NOMO-1 treated with dmso at 0.1 percent for 144 hours (cell line): Measurements from ENCODE around the gene TSSK6.
"Not testable (repeated sequence)": the region's sequence is repeated elsewhere in the genome, so short reads cannot be mapped to it uniquely, and the experiment has no call there.

Source experiments
- DNase-seq: peaks from one replicate; lab custom pipeline; 2025; ENCODE audit not compliant: unreplicated experiment; lab: John Stamatoyannopoulos, UW

TSSK6 gene

DNA sequence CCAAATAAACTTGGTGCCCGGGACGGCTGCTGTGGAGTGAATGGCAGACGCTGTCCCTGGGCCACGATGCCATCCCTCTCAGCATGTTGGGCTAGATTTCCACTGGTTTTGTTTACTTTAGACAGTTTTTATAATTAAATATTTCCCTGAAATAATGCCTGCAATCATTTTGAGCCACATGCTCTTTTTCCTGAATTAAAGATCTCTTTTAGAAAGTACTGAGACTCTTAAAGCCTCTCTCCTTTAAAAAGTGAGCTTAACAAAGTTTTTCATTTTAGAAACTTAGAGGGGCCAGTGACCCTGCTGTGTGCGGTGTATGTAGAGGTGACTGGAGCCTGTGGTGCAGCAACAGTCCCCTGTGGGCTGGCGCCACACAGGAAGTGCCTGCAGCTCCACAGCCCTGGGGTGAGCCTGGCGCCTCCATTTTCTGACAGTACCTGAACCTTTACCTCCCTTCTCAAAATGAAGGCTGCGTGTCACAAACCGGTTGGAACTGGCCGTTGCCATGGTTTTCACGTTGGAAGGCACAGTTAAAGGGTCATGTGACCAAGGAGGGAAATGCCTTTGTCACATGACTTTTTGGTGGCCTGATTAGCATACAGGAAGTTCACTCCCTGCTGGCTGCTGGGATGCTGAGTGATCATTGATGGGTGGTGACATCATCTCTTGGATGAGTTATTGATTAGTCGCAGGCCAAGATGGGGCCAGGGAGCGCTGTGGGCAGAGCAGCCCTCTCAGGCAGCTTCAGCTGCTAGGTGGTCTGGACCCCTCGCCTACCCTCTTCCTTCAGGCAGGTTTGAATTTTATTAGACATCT lies 26.3 kb downstream of the TSSK6 start:
- DNase-seq: peak; percentile 66

DNA sequence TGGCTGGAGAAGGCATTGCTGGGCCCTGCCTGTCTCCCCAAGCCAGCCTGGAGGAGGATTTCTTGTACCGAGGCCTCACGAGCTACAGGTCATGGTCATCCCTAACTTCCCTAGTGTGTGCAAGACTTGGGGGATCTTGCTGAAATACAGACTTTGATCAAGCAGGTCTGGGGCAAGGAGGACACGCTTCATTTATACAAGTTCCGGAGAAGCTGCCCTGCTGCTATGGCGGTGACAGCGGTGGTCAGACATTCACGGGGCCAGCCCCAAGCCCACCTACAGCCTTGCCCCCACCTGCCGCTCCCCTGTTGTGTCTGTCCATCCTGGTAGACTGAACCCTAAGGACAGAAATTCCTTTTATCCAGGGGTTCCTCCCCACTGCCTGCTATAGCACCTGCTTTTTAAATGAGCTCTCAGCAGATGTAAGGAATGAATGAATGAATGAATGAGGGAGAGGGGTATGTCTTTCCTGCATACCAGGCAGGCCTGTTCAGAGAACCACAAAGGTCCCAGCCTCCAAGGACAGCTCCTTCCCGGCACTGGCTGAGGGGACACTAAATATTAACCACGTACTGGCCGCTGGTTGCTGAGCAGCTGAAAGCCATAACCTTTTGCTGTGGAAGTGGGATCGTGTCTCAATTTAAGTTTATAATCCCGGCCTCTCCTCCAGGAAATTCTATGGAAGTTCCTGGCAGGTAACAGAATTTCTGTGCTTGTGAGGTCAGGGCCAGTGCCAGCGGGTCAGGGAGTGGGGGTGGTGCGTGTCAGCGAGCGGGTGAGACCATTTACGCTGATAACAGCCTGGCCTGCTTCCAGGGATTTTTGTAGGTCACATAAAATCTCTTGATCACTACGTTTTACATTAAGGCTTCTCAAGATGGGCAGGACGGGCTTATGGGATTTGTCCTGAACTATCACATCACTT lies 27.1 kb downstream of the TSSK6 start:
- DNase-seq: no peak

DNA sequence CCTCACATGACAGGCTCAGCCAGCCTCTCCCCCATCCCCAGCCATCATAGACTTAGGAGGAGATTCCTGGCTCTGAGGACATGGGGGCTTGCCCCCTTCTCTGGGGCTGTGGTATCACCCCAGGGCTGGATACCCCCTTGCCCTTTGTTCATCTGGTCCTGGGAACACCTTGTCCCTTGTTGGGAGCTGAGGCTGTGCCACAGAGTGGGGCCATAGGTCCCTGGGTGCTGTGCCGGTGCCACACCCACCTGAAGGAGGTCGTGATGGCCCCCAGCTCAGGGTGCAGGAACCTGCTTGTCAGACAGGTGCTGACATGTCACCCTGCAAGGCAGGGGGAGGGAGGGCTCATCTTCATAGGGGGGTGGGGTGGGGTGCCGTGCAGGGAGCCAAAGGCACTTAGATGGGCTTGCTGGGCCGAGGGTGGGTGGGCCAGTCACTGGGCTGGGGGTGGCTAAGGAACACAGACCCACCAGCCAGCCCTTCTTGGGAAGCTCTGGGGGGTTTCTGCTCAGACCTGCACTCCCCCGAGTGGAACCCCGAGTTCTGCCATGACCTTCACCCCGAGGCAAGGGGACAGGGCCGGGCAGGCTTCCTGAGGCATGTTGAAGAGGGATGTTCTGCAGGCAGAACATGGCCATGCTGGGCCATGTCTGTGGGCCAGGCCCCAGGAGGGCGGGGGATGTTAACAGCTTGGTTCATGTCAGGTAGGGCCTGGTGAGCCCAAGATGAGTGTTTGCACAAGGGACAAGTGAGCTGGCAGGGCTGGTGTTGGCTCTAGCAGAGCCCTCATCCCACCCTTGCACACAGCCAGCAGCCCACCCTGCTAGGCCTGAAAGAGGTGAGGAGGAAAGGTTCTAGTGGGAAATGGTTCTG lies 28.0 kb downstream of the TSSK6 start:
- no peak for DNase-seq

DNA sequence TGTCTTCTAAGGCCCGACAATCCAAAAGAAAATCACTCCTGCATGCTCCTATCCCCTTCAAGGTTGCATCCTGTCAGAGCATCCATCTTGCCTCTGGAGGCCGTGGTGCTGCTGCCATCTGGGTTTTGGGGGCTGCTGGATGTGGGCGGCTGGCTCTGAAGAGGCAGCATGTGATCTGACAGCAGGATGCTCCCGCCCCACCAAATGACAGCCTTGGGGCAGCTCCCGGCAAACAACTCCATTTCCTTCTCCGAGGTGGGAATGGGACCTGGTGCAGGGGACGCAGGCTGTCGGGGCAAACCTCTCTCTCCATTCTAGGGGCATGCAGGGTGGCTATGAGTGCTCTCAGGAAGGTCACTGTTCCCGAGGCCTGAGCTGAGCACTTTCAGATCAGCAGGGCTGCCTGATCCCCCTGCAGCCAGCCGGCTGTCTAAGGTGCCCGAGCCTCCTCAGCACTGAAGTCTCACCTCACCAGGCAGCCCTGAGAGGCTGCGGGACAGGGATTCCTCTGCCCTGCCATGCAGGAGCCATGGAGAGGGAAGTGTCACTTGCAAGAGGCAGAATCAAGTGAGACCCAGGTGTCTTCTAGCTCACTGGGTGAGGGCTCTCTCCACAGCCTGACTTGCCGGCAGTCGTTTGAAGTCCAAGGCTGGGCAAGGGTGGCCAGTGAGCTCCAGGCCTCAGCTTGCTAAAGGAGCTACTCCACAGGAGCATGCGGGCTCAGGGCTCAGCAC lies 28.8 kb downstream of the TSSK6 start:
- DNase-seq: no peak

DNA sequence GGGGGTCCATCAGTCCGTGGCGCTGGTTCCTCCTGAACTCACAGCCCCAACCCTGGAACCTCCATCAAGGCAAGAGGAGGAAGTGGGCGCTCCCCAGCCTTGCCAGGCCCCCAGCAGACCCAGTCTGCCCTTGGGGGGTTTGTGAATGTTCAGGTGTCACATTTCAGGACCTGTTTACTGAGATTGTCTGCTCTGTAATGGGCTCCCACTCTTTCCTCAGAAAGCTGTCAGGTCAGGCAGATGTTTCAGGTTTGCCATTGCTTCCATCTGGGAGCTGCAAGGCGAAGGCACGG lies 29.4 kb downstream of the TSSK6 start:
- DNase-seq: no peak

DNA sequence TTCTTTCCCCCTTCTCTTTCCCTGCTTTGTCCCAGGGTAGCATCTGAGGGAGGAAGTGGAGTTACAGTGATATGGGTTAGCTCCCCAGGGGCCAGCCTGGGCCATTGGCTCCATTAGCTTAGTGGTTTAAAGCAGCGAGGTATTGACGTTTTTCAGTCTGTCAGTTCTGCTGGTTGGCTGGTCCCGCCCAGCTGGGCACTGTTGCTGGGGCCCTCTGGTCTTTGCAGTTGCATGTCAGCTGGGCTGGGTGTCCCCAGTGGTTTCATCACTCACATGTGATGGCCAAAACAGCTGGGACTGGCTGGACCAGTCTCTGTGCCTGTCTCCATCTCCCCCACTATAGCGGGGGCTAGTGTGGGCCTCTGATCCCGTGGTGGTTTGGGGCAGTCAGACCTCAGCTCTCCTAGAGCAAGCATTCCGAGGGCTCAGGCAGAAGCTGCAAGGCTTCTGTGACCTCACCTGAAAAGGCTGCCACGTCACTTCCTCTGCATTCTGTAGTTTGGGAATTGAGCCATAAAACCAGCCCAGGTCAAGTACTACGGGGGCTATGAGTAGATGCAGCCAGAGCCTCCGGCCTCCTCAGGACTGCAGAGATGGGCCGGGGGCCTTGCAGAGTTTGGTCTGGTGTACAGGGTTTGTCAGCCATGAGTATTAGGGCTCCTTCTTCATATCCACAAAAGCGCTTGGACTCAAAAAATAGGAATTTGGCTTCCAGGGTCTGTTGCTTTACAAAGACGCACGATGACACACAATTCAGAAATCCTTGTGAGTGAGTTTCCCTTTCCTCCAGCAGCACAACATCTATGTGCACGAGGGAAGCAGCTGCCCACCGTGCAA lies 30.0 kb downstream of the TSSK6 start:
- no peak for DNase-seq

DNA sequence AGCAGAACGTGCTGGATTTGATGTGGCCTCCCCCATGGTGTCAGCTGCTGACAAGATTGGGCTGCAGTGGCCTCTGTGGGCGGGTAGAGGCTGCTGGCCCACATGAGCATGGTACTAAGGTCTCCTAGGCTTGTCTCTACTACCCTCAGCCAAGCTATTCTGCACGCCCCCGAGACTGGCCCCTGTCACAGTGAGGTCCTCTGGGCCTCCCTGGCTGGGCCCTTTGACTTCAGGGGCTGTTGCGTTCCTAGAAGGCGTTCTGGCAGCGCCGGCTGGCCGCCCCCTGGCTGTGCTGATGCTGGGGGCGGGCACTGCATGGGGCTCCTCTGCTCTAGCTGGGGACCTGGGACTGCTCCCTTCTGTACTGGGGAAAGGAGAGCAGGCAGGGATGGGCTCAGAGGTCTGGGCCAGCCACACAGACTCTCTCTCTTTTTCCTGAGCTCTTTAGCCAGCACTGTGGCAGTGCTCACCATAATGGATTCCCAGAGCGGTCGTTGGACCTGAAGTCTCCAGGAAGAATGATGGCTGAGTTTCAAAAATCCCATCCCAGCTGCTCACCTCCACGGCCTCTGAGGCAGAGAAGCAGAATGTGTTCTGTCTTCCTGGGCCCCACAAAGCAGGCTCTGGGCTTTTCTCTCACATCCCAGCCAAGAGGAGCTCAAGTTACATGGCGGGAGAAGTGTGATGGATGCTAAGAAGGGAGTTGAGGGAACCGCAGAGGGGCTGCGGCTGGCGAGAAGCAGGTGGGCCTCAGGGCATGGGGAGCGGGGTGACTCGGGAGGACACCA lies 32.3 kb downstream of the TSSK6 start:
- DNase-seq: no peak

DNA sequence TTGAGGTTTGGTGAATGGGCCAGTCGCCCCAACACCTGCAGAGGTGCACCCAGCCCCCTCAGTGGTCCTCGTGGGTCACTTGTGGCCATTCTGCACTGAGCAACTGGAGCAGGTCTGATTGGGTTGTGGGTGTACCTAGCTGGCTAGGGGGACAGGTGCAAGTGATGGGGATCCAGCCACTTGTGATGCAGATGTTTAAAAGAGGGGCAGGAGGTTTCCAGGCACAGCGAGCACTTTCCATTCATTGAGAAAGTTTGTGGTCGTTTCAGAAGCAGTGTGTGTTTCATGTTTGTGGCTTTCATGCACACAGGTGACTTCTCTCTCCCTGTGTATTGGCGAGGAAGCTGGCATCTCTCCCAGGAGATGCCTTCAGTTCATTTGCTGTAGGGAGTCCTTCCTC lies 34.7 kb downstream of the TSSK6 start:
- no peak for DNase-seq

DNA sequence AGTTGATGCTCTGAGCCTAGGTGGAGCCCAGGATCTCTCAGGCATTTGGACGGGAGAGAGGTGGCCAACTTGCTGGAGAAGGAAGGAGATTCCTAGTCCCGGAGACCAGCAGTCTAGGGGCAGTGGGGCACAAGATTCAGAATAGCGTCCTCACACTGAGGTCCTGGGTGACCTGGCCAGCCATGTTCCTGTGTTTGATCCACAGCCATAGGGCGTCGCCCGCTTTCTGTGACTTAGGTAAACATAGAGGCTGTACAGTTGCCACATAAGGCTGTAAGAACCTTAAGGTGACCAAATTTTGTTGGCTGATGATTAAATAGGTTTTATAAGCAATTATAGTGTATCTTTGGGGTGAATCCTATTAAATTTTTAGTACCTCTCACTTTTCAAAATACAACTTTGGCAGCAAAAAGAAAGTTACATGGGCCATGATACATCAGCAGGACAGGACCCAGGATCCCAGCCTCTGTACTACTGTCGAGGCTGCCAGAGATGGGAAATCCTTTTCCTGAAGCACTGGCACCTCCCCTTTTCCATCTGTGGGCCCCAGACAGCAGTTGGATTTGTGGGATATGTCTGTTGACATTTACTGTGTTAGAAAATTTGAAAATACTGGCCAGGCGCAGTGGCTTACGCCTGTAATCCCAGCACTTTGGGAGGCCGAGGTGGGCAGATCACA lies 37.5 kb downstream of the TSSK6 start:
- DNase-seq: no peak

DNA sequence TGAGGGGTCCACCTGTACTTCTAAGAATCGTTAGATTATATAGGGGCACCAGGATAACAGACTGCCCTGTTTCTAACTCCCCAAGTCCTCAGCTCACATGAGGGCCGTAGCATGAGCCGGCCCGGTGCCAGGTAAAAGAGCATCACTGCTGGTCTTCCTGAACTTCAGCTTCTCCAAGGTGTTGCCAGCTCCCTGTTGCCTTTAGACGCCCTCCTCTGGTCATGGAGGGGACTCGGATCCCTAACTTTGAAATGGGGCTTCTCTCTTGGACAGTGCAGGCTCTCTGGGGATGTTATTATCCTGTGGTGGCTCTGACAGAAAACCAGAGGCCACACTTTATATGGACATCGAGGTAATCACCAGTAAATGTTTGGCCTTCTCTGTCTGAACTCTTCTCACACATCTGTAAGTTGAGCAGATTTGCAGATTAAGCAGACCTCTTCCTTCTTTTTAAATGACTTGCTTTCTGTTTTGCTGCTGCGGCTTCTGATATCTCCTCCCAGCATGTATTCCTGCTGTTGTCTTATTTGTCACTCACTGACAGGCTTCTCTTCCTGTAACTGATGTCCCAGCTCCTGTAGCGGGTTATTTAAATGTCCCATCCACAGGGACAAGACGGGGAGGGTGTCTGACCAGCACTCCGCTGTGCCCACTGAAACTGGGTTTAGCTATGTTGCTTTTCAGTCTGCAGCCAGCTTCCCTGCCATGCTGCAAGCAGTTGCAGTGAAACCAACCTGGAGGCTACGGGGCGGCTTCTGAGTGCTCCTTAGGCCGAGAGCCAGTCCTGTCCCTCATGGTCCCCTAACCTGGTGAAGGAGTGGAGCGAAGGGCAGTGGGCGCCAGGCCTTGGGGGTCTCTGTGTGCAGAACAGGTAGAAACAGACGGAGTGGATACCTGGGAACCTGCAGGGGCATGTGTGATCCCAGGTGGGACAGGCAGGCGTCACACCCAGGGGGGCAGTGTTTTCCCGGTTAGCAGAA lies 39.2 kb downstream of the TSSK6 start:
- no peak for DNase-seq

DNA sequence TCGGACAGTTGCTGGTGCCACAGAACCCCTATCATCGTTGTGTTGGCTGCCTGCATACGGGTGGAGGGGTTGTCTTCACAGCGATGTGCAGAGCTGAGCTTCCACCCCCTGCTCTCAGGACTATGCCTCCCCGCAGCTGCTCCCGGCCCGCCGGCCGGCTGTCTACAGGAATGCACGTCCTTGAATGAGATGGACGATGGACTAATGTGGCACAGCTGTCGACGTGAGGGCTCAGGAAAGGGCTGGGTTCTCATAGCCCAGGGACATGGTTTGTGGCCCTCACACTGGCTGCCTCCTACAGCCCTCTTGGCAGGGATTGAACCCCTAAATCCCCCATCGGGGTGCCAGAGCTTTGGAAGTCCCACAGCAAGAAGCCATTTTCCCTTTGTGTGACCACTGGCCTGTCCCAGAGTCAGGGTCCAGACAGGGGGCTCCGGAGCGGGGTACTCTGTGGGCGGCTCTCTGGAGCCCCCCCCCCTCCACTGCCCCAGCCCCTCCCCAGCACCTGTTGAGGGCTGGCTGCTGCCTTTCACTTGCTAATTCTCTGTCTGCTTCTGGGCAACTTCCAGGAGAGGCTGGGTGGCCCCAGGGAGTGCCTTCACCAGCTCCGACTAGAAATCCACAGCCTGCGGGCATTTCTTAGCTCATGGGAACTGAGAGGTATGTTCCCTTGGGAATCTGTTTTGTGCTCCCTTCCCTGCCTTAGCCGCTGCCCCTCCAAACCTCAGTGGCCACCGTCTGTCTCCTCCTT lies 40.2 kb downstream of the TSSK6 start:
- DNase-seq: no peak

DNA sequence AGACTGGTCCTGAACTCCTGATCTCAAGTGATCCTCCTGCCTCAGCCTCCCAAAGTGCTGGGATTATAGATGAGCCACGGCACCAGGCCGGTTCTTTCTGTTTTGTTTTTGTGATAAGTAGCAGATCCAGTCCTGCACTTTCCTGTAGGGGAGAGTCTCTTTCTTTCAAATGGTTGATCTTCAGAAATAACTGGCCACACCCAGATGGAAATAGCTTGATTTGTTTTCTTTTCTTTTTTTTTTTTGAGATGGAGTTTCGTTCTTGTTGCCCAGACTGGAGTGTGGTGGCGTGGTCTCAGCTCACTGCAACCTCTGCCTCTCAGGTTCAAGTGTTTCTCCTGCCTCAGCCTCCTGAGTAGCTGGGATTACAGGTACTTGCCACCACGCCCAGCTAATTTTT lies 43.2 kb downstream of the TSSK6 start:
- DNase-seq: not testable (repeated sequence)

DNA sequence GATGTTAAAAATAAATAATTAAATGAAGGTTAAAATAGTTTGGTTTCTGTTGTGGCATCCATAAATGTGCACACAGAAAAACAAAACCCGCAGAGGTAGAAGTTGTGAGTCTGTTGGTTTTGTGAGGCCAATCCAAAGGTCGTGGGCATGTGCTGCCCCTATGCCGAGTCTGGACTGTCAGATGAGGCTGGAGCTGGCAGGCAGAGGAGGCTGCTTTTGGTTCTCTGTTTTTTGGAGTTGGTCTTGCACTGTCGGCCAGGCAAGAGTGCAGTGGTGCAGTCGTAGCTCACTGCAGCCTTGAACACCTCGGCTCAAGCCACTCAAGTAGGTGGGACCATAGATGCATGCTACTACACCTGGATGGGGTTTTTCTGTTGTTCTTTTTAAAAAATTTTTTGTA lies 43.7 kb downstream of the TSSK6 start:
- no peak for DNase-seq

DNA sequence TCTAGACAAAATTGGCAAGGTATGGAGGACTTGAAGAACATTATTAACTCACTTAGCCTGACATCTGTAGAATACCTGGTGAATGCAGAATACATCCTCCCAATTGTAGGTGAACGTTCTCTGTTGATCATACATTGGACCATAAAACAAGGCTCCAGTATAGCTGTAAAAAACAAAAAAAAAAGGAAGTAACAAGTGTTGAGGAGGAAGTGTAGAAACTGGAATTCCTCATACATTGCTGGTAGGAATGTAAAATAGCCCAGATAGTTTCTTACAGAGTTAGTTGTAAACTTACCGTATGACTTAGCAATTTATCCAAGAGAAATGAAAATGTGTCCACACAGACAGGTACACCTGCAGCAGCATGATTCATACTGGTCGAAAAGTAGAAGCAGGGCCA lies 44.8 kb downstream of the TSSK6 start:
- DNase-seq: no peak

DNA sequence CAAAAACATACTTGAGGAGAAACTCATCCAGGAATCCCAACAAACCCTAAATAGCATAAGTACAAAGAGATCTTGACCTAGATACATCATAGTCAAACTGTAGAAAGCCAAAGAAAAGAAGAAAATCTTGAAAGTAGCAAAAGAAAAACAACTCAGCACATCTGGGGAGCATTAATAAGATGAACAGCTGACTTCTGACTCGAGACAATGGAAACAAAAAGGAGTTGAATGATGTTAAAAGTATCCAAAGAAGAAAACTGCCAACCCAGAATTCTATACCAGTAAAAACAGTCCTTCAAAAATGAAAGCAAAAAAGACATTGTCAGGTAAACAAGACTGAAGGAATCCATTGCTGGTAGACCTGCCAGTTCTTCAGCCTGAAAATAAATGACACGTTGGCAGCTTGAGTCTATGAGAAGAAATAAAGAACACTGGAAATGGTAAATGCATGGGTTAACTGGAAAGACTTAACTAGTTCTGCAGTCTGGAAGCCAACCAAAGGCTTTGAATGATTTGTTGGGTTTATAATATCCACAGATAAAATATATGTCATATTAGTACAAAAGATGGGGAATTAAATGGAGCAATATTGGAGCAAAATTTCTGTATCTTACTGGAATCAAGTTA lies 46.8 kb downstream of the TSSK6 start:
- no peak for DNase-seq

DNA sequence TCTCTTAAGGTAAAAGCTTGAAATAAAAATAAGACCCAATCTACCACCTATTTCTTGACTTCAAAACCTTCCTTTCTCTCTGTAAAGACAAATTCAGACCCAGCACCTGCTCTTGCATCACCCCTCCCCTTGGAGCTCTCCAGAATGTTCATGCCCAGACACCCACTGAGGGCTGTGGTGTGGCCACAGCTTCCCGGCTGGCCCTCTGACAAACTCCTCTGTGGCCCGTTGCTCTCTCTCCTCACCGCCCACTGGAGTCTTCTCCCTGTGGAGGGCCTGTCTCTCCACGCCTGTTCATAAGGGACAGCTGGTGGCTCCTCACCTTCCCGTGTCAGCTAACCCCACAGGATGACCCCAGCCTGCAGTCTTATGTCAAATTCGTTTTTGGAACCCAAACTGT lies 49.1 kb downstream of the TSSK6 start:
- DNase-seq: no peak
